HEK293 (cell line): Measurements from ENCODE around the gene DNAJC5.

Experiments
- CTCF ChIA-PET: fragments of 350-600 bp; formaldehyde crosslinking; extraction: SDS; loops from one replicate; lab custom pipeline; 2021; ENCODE audit warnings: antibody characterized with exemption; lab: Yijun Ruan, JAX
- POLR2A ChIA-PET: fragments of 300-600 bp; formaldehyde crosslinking; extraction: SDS; loops from one replicate; lab custom pipeline; 2020; ENCODE audit warnings: antibody characterized with exemption, inconsistent platforms; lab: Yijun Ruan, JAX
- H3K27ac ChIP-seq: fragments of 200-500 bp; sonication (Bioruptor generic); 2 replicates; pipeline ENCODE4 v1.5.1; 2014; ENCODE audit warnings: low read depth, low read length, control low read depth, inconsistent platforms; ENCODE audit errors: extremely low read depth
- H3K36me3 ChIP-seq, 2 experiments: fragments of 200-500 bp in 1 of 2; sonication (Bioruptor generic) in 1 of 2; 1 replicate in 1 of 2; 2 replicates in 1 of 2; pipeline ENCODE4 v1.5.1; 2014 to 2017; ENCODE audit warnings: inconsistent platforms in 2 of 2, low read length in 2 of 2; ENCODE audit not compliant: control insufficient read depth in 2 of 2, insufficient read depth in 1 of 2
- H3K4me1 ChIP-seq: fragments of 200-500 bp; sonication (Bioruptor generic); 2 replicates; pipeline ENCODE4 v1.5.1; 2014; ENCODE audit warnings: mild to moderate bottlenecking, low read length, inconsistent platforms; ENCODE audit not compliant: control insufficient read depth, insufficient read depth
- H3K4me3 ChIP-seq: 2 replicates; pipeline ENCODE4 v1.5.1; 2011; ENCODE audit warnings: low read depth, mild to moderate bottlenecking, control low read depth, low read length, moderate library complexity
- H3K9me3 ChIP-seq: fragments of 200-500 bp; sonication (Bioruptor generic); 2 replicates; pipeline ENCODE4 v1.5.1; 2014; ENCODE audit warnings: low read depth, low read length, inconsistent platforms; ENCODE audit not compliant: control insufficient read depth, insufficient read depth
- BCL11A ChIP-seq: fragments of 450-650 bp; formaldehyde crosslinking; IDR thresholded peaks from 2 replicates; pipeline ENCODE4 v1.5.1; 2016; ENCODE audit warnings: low read depth, missing biosample characterization, missing genetic modification characterization
- BCL11B ChIP-seq: fragments of 450-650 bp; formaldehyde crosslinking; IDR thresholded peaks from 2 replicates; pipeline ENCODE4 v1.5.1; 2016; ENCODE audit warnings: low read depth, missing biosample characterization, missing genetic modification characterization
- GLI4 ChIP-seq: fragments of 450-650 bp; formaldehyde crosslinking; IDR thresholded peaks from 2 replicates; pipeline ENCODE4 v1.5.1; 2016; ENCODE audit warnings: missing biosample characterization, missing genetic modification characterization
- KLF10 ChIP-seq: fragments of 450-650 bp; IDR thresholded peaks from 2 replicates; pipeline ENCODE4 v1.5.1; 2018; ENCODE audit warnings: missing biosample characterization, mild to moderate bottlenecking, missing genetic modification characterization
- KLF9 ChIP-seq: fragments of 450-650 bp; formaldehyde crosslinking; IDR thresholded peaks from 2 replicates; pipeline ENCODE4 v1.5.1; 2016; ENCODE audit warnings: missing biosample characterization, missing genetic modification characterization, low read depth
- MYNN ChIP-seq: fragments of 450-650 bp; formaldehyde crosslinking; IDR thresholded peaks from 2 replicates; pipeline ENCODE4 v1.5.1; 2016; ENCODE audit warnings: missing biosample characterization, missing genetic modification characterization, borderline replicate concordance
- ZBTB17 ChIP-seq: fragments of 450-650 bp; formaldehyde crosslinking; IDR thresholded peaks from 2 replicates; pipeline ENCODE4 v1.5.1; 2016; ENCODE audit warnings: missing biosample characterization, missing genetic modification characterization
- ZBTB26 ChIP-seq: fragments of 450-650 bp; formaldehyde crosslinking; optimal IDR thresholded peaks from 2 replicates; pipeline ENCODE3; 2016; ENCODE audit warnings: missing biosample characterization, mild to moderate bottlenecking, missing genetic modification characterization
- ZBTB8A ChIP-seq: fragments of 450-650 bp; formaldehyde crosslinking; IDR thresholded peaks from 2 replicates; pipeline ENCODE4 v1.5.1; 2016; ENCODE audit warnings: missing biosample characterization, missing genetic modification characterization
- ZEB2 ChIP-seq: fragments of 450-650 bp; formaldehyde crosslinking; IDR thresholded peaks from 2 replicates; pipeline ENCODE4 v1.5.1; 2016; ENCODE audit warnings: missing biosample characterization, missing genetic modification characterization
- ZFHX2 ChIP-seq: fragments of 450-650 bp; formaldehyde crosslinking; conservative IDR thresholded peaks from 2 replicates; pipeline ENCODE4 v1.5.1; 2016; ENCODE audit warnings: missing biosample characterization, missing genetic modification characterization
- ZNF10 ChIP-seq: fragments of 450-650 bp; formaldehyde crosslinking; IDR thresholded peaks from 2 replicates; pipeline ENCODE4 v1.5.1; 2017; ENCODE audit warnings: missing biosample characterization, missing genetic modification characterization
- ZNF274 ChIP-seq, 2 experiments: fragments of 200-500 bp in 1 of 2; fragments of 450-650 bp in 1 of 2; sonication (Bioruptor generic) in 1 of 2; formaldehyde crosslinking in 1 of 2; IDR thresholded peaks; 2 replicates each; pipeline versions ENCODE4 v1.5.1 to v1.6.1; 2014 to 2016; ENCODE audit warnings: borderline replicate concordance in 1 of 2, inconsistent platforms in 1 of 2, low read length in 1 of 2, missing biosample characterization in 1 of 2, missing genetic modification characterization in 1 of 2
- ZNF335 ChIP-seq: fragments of 450-650 bp; formaldehyde crosslinking; conservative IDR thresholded peaks from 2 replicates; pipeline ENCODE4 v1.5.1; 2016; ENCODE audit warnings: missing biosample characterization, missing genetic modification characterization
- ZNF501 ChIP-seq: fragments of 450-650 bp; formaldehyde crosslinking; IDR thresholded peaks from 2 replicates; pipeline ENCODE4 v1.5.1; 2016; ENCODE audit warnings: missing biosample characterization, missing genetic modification characterization
- ZNF513 ChIP-seq: fragments of 450-650 bp; IDR thresholded peaks from 2 replicates; pipeline ENCODE4 v1.5.1; 2018; ENCODE audit warnings: missing biosample characterization, missing genetic modification characterization
- ZNF555 ChIP-seq: fragments of 450-650 bp; formaldehyde crosslinking; conservative IDR thresholded peaks from 2 replicates; pipeline ENCODE4 v1.5.1; 2017; ENCODE audit warnings: missing biosample characterization, mild to moderate bottlenecking, missing genetic modification characterization, inconsistent platforms
- ZNF585B ChIP-seq: fragments of 450-650 bp; formaldehyde crosslinking; IDR thresholded peaks from 2 replicates; pipeline ENCODE4 v1.5.1; 2016; ENCODE audit warnings: missing biosample characterization, missing genetic modification characterization
- TF ChIP-seq, protein P1 (sequence below): fragments of 450-650 bp; formaldehyde crosslinking; IDR thresholded peaks from 2 replicates; pipeline ENCODE4 v1.5.1; 2016; ENCODE audit warnings: missing biosample characterization, missing genetic modification characterization
- TF ChIP-seq, protein P2 (sequence below): fragments of 450-650 bp; formaldehyde crosslinking; IDR thresholded peaks from 2 replicates; pipeline ENCODE4 v1.5.1; 2016; ENCODE audit warnings: missing biosample characterization, missing genetic modification characterization

The DNAJC5 gene

DNA sequence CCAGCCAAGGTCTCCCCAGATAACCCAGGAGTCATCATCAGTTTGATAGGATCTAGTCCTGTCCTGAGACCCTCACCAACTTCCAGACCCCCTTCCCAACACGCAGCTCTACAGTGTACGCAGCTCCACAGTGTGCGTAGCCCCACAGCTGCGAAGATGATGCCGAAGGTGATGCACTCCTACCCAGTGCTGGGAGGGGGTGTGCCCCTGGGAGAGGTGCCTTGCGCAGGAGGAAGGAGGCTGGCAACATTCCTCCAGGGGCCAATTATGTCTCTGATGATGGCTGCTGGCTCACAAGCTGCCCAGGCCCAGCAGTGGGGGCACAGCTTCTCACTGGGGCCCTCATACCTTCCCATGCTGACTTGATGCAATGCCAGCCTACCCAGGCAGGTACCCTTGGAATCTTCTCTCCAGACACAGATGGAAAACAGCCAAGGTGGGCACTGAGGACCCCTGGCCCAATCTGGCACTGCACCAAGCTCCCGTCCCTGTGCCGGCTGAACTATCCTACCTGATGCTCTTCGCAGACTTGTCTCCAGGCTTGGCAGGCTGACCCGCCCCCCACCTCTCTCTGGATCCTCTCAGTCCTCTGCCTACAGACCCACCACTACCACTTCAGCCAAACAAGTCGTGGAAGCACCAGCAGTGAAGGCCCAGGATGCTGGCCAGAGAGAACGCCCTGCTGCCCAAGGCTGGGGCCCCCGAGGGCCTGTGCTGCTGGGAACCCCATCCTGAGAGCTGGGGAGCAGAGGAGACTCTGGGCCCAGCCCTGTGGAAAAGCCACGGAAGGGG is 73.4 kb downstream of the DNAJC5 start:
- Histone ChIP-seq H3K36me3 (peaks cover 0 to 42% of the 10 kb centered on the region in 2 experiments; a peak in 1 of 3 replicates), H3K4me1 (no peaks in the 10 kb centered on the region), H3K27ac (peak overlapping the region; percentile 88; the same call in 1 of the 2 replicates), H3K9me3 (no peaks in the 10 kb centered on the region), H3K4me3 (peak overlapping the region; percentile 52)
- ChIA-PET CTCF (no interaction called here), POLR2A (interaction anchor here (1.0 to 2.7 kb wide), 2 partner anchors 11 to 103 kb away, joined by 3 to 12 read pairs; partner anchors contain the start of genes TPD52L2 and UCKL1)
- TF ChIP-seq ZNF513 (tag by site-specific recombination) (peak; percentile 51), GLI4 (no peak), MYNN (tag by site-specific recombination) (no peak), KLF9 (tag by site-specific recombination) (peak; percentile 15; the same call in 1 of the 2 replicates), ZNF585B (no peak)
- TF ChIP-seq, protein P1, sequence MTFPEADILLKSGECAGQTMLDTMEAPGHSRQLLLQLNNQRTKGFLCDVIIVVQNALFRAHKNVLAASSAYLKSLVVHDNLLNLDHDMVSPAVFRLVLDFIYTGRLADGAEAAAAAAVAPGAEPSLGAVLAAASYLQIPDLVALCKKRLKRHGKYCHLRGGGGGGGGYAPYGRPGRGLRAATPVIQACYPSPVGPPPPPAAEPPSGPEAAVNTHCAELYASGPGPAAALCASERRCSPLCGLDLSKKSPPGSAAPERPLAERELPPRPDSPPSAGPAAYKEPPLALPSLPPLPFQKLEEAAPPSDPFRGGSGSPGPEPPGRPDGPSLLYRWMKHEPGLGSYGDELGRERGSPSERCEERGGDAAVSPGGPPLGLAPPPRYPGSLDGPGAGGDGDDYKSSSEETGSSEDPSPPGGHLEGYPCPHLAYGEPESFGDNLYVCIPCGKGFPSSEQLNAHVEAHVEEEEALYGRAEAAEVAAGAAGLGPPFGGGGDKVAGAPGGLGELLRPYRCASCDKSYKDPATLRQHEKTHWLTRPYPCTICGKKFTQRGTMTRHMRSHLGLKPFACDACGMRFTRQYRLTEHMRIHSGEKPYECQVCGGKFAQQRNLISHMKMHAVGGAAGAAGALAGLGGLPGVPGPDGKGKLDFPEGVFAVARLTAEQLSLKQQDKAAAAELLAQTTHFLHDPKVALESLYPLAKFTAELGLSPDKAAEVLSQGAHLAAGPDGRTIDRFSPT (tag by site-specific recombination) = 0 out of 2 replicates have a peak, but pooled peaks have one; percentile 42

DNA sequence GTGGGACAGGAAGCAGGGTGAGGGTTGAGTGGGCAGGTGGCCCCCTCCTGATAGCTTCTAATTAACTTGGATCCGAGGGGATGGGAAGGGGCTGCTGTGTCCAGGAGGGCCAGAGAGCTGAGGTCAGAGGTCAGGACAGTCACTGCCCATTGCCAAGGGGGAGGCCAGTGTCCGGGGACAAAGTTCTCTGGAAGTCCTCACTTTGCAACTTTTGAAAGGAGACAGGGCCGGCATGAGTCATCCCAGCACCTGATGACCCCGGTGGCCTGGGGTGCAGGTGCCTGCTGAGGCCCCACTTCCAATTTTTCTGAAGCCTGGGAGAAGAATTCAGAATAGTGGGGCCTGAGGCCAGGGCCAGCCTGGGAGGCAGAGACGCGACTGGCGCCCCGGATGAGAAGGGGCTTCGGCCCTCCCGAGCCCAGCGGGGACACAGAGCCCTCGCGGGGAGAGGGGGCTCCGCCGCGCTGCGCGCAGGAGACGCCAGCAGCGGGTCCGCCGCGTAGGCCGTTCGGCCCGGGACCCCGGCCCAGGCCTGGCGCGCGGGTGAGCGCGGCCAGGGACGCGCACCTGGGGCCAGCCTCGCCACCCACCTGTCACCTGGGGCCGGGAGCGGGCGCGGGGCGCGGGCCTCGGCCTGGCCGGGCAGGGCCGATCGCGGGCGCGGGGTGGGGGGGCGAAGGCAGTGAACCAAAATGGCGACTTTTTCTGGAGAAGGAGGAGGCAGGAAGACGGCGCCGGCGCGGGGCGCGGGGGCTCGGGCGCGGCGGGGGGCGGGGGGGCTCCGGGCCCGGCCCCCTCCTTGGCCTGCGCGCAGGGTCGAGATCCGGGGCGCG is 74.2 kb downstream of the DNAJC5 start:
- no peaks in the 10 kb centered on the region for H3K4me1 ChIP-seq
- POLR2A ChIA-PET = interaction anchor here (1.0 to 2.7 kb wide), 2 partner anchors 12 to 104 kb away, joined by 3 to 12 read pairs; partner anchors contain the start of genes TPD52L2 and UCKL1
- CTCF ChIA-PET = no interaction called here
- peak overlapping the region; percentile 52 for H3K4me3 ChIP-seq
- H3K9me3 ChIP-seq = no peaks in the 10 kb centered on the region
- TF ChIP-seq ZNF335 (tag by site-specific recombination) (peak; percentile 39), ZNF274 (IDR thresholded peaks at IDR 0.05; ENCODE audit: low read length) (no peak), ZNF274 (tag by site-specific recombination; IDR thresholded peaks at IDR 0.05; ENCODE audit: borderline replicate concordance) (no peak), ZBTB17 (tag by site-specific recombination) (no peak), ZFHX2 (0 out of 2 replicates have a peak, but pooled peaks have one; percentile 13), ZNF555 (tag by site-specific recombination) (no peak), ZBTB8A (tag by site-specific recombination) (peak; percentile 46), KLF10 (tag by site-specific recombination) (no peak), ZBTB26 (tag by site-specific recombination) (peak; percentile 37), BCL11B (tag by site-specific recombination) (peak; percentile 94), ZEB2 (peak; percentile 64; the same call in 1 of the 2 replicates), BCL11A (tag by site-specific recombination) (peak; percentile 94), ZNF10 (peak; percentile 97), ZNF501 (no peak)
- TF ChIP-seq, protein P2, sequence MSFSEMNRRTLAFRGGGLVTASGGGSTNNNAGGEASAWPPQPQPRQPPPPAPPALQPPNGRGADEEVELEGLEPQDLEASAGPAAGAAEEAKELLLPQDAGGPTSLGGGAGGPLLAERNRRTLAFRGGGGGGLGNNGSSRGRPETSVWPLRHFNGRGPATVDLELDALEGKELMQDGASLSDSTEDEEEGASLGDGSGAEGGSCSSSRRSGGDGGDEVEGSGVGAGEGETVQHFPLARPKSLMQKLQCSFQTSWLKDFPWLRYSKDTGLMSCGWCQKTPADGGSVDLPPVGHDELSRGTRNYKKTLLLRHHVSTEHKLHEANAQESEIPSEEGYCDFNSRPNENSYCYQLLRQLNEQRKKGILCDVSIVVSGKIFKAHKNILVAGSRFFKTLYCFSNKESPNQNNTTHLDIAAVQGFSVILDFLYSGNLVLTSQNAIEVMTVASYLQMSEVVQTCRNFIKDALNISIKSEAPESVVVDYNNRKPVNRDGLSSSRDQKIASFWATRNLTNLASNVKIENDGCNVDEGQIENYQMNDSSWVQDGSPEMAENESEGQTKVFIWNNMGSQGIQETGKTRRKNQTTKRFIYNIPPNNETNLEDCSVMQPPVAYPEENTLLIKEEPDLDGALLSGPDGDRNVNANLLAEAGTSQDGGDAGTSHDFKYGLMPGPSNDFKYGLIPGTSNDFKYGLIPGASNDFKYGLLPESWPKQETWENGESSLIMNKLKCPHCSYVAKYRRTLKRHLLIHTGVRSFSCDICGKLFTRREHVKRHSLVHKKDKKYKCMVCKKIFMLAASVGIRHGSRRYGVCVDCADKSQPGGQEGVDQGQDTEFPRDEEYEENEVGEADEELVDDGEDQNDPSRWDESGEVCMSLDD = peak; percentile 80
- TF ChIP-seq, all 188 proteins: peak for 9
- Histone ChIP-seq H3K36me3 (peaks cover 0 to 33% of the 10 kb centered on the region in 2 experiments; a peak in 1 of 3 replicates), H3K27ac (peak overlapping the region; percentile 88; the same call in 1 of the 2 replicates)
